C4-2B (cell line): ENCODE results near the gene SP110.

Experiments
- H3K27ac ChIP-seq: fragments of 450-650 bp; 2 replicates; pipeline ENCODE4 v1.5.1; 2017
- ZFX ChIP-seq: fragments of 450-650 bp; IDR thresholded peaks from 2 replicates; pipeline ENCODE4 v1.6.1; 2017
- TF ChIP-seq, protein P1 (sequence below): fragments of 450-650 bp; conservative IDR thresholded peaks from 2 replicates; pipeline ENCODE4 v1.5.1; 2017; ENCODE audit warnings: mild to moderate bottlenecking

SP110 gene

DNA sequence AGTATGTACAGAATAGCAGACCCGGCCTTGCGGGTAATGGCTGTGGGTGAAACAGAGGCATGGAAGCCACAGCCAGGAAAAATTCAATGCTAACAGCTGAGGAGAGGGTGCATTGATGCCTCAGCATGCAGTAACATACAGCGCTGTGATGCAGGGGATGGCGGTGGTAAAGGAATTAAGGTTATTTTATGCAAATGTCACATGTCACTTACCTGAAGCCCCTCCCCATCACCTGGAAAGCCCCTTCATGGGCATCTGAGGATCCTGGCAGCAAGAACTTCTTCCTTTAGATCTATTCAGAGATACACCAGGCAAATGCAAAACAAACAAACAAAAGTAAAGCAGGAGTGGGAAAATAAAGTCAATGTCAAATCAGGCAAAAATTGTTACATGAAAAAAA, 1.7 kb upstream of the SP110 start:
- TF ChIP-seq, protein P1, sequence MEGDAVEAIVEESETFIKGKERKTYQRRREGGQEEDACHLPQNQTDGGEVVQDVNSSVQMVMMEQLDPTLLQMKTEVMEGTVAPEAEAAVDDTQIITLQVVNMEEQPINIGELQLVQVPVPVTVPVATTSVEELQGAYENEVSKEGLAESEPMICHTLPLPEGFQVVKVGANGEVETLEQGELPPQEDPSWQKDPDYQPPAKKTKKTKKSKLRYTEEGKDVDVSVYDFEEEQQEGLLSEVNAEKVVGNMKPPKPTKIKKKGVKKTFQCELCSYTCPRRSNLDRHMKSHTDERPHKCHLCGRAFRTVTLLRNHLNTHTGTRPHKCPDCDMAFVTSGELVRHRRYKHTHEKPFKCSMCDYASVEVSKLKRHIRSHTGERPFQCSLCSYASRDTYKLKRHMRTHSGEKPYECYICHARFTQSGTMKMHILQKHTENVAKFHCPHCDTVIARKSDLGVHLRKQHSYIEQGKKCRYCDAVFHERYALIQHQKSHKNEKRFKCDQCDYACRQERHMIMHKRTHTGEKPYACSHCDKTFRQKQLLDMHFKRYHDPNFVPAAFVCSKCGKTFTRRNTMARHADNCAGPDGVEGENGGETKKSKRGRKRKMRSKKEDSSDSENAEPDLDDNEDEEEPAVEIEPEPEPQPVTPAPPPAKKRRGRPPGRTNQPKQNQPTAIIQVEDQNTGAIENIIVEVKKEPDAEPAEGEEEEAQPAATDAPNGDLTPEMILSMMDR = no peak
- no peak for TF ChIP-seq ZFX

DNA sequence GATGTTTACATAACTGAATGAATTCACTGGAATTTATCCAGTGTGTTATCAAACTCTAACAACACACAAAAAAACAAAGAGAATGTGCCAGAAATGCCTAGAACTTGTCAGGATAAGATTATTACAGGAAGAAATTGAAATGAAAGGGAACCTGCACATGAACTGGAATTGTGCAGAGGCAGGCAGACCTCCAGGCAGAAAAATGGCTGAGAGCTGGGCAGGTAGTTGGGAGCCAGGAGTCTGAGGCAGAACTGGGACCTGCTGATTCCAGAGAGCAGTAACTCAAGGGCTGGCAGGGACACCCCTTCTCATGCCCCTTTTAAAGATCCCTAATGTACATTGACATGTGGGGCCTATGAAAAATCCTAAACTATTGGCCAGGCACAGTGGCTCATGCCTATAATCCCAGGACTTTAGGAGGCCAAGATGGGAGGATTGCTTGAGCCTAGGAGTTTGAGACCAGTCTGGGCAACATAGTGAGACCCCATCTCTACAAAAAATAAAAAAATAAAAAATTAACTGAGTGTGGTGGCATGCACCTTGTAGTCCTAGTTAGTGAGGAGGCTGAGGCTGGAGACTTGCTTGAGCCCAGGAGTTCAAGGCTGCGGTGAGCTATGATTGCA, 674 bp upstream of the SP110 start:
- H3K27ac ChIP-seq = peak overlapping the region; percentile 61
- TF ChIP-seq, protein P1 = no peak
- no peak for TF ChIP-seq ZFX

More for the DNA sequence above, 1.7 kb upstream of the SP110 start:
- H3K27ac ChIP-seq = peak overlapping the region; percentile 20; the same call in 1 of the 2 replicates

DNA sequence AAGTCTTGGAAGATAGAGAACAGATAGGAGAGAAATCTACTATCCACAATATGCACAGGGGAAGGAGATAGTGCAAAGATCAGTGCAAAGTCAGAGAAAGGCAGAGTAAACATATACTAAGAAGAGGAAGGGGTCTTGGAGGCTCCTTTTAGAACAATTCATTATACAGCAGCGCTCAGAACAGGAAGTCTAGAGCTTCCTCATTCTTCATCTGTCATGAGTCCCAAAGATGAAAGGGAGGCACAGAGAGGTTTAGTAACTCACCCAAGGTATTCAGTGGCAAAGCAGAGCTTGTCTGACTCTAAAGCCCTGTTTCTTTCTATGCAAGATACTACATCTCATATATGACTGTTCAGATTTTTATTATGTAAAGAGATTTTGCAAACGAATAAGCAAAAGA, 1.4 kb downstream of the SP110 start:
- H3K27ac ChIP-seq = no peak overlapping the region
- TF ChIP-seq, protein P1 = no peak
- no peak for TF ChIP-seq ZFX

DNA sequence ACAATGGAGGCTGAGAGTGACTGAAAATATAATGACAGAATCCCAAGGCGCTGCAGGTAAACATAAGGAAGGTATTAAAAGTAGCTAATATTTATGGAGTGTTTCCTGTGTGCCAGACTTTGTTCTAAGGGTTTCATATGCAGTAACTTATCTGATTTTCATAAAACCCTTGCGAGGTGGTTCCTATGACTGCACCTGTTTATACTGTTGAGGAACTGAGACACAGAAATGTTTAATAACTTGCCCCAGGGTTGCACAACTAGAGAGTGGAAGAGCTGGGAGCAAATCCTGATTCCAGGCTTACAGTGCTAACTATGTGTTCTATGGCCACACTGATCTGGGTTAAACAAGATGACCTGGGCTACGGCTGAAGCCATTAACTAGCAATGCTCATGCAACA, 2.4 kb downstream of the SP110 start:
- no peak overlapping the region for H3K27ac ChIP-seq
- no peak for TF ChIP-seq ZFX
- TF ChIP-seq, protein P1 = no peak

DNA sequence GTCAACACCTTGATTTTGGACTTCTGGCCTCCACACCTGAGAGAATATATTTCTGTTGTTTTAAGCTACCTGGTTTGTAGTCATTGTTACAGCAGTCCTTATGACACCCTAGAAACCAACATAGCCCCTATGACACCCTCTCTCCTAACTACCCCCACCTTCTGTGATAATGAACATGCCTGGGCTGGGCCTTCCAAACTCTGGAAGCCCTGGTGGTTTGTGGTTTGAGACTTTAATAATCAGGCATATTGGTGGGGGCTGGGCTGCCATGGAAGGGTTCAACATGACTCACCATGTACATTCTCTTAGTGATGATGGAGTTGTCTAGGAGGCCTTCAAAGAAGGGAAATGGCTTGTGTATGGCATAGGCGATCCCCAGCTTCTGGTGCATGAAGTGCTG, 3.3 kb downstream of the SP110 start:
- H3K27ac ChIP-seq = no peak overlapping the region

DNA sequence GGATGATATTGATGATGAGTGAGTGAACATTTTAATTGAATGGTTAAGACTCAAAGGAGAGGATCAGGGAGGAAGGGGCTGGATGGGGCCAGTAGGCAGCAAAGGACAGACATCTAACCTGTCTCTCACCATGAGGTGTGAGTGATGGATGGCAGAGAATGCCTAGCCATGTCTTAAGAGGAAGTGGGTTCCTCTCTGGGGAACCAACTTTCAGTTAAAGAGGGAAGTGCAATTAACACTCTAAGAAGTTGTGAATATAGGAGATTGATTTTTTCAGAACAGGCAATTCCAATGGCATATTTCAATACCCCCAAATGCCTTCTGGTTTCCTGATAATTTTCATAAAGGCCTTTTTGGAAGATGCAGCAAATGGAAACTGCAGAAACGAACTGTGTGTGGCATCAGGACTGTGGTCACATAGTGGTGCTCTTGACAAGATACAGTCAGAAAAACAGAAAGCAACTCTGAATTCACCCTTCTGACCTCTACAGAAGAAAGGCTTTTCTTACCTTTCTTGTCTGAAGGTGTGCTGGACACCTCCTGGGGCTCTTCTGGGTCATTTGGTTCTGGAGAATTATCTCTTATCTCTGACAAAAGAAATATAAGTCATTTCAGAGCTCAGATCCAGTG, 10.2 kb downstream of the SP110 start:
- no peak overlapping the region for H3K27ac ChIP-seq
- TF ChIP-seq ZFX = no peak
- TF ChIP-seq, protein P1 = no peak

More for the DNA sequence above, 3.3 kb downstream of the SP110 start:
- TF ChIP-seq, protein P1 = no peak
- no peak for TF ChIP-seq ZFX

DNA sequence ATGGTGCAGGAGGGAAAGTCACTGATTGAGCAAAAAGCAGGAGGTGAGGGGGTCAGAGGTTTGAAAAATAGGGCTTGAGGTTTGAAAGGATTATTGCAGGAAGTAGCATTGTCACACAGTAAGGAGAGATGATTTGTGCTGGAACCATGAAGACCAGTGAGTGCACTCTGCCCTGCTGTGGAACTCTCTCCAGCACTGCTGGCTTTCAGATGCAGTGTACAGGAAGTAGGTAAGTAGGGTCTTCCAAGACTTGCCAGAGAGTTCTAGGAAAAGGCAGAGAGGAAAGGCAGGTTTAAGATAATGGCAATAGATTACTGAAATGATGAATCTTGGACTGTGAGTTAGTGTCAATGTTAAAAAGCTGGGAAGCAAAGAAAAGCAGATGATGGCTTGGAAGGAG, 11.2 kb downstream of the SP110 start:
- no peak overlapping the region for H3K27ac ChIP-seq
- no peak for TF ChIP-seq ZFX
- TF ChIP-seq, protein P1 = no peak
